HG02938 (cell line): ENCODE measurements around the gene LRFN2.

Experiments
- ATAC-seq: cut with Tn5 transposase; IDR thresholded peaks from one replicate; pipeline ENCODE4 v1.9.1; 2021; ENCODE audit warnings: mild to moderate bottlenecking, moderate library complexity; ENCODE audit not compliant: unreplicated experiment

The LRFN2 gene

GRCh38 chr6:40386200-40386599, 201.0 kb downstream of the LRFN2 start:
- ATAC-seq = no peak

- no peak for ATAC-seq
These were observed 203.6 kb downstream of the LRFN2 start for GRCh38 chr6:40383348-40384115.

GRCh38 chr6:40380271-40380670, 206.9 kb downstream of the LRFN2 start:
- no peak for ATAC-seq

- ATAC-seq = no peak
These were observed 207.4 kb downstream of the LRFN2 start for GRCh38 chr6:40379811-40380210.

GRCh38 chr6:40378725-40379074, 208.5 kb downstream of the LRFN2 start:
- ATAC-seq = no peak

- no peak for ATAC-seq
These were observed 209.0 kb downstream of the LRFN2 start for GRCh38 chr6:40378071-40378724.

GRCh38 chr6:40377173-40377806, 209.9 kb downstream of the LRFN2 start:
- no peak for ATAC-seq

- ATAC-seq = no peak
These were observed 211.0 kb downstream of the LRFN2 start for GRCh38 chr6:40376113-40376650.

- ATAC-seq = no peak
These were observed 213.9 kb downstream of the LRFN2 start for GRCh38 chr6:40373267-40373666.

- ATAC-seq = no peak
These were observed 215.5 kb downstream of the LRFN2 start for GRCh38 chr6:40371621-40372020.

GRCh38 chr6:40371095-40371494, 216.1 kb downstream of the LRFN2 start:
- ATAC-seq = no peak

- ATAC-seq = no peak
These were observed 217.3 kb downstream of the LRFN2 start for GRCh38 chr6:40369891-40370290.

- ATAC-seq = no peak
These were observed 218.1 kb downstream of the LRFN2 start for GRCh38 chr6:40369042-40369441.

GRCh38 chr6:40362859-40363258, 224.3 kb downstream of the LRFN2 start:
- ATAC-seq = no peak

GRCh38 chr6:40359808-40360207, 227.4 kb downstream of the LRFN2 start:
- no peak for ATAC-seq

GRCh38 chr6:40358473-40359460, 228.4 kb downstream of the LRFN2 start:
- no peak for ATAC-seq

- no peak for ATAC-seq
These were observed 230.8 kb downstream of the LRFN2 start for GRCh38 chr6:40356242-40356910.

GRCh38 chr6:40355532-40355931, 231.6 kb downstream of the LRFN2 start:
- no peak for ATAC-seq

GRCh38 chr6:40355066-40355465, 232.1 kb downstream of the LRFN2 start:
- ATAC-seq = no peak

- no peak for ATAC-seq
These were observed 233.2 kb downstream of the LRFN2 start for GRCh38 chr6:40353967-40354452.
